K562 (cell line): ENCODE measurements around the gene PEAR1. TPM values are rescaled to one million over a fixed set of nuclear protein-coding genes. Genes with fewer than 3 reads are reported as not detected.
A peak's percentile ranks its signal among the peaks of the same experiment; 100 is the strongest.

Experiments
- ATAC-seq: fragments of 200-7000 bp; cut with Tn5 transposase; 3 replicates; pipeline ENCODE4 v1.9.1; 2020; ENCODE audit warnings: moderate library complexity
- BruUV-seq: library from RNA; stranded (reverse); fragments of 400-500 nt; replicated peaks from 2 replicates; lab custom pipeline; 2021; lab: Mats Ljungman, UMichigan
- CTCF ChIA-PET: fragments of 300-600 bp; formaldehyde crosslinking; extraction: SDS; loops from one replicate; lab custom pipeline; 2021; ENCODE audit warnings: low intra/inter-chr PET ratio; lab: Yijun Ruan, JAX
- POLR2A ChIA-PET: fragments of 300-600, 350-650 bp; sonication (Branson Sonifier 250); formaldehyde crosslinking; extraction: SDS; loops from one replicate; lab custom pipeline; 2021; ENCODE audit warnings: antibody characterized with exemption, inconsistent platforms; lab: Yijun Ruan, JAX
- DNase-seq, 4 experiments: peaks; one replicate each; pipeline versions ENCODE4 v3.0.0 to v3.0.0-alpha.2; 2011 to 2018; ENCODE audit warnings: low spot score in 3 of 4, mixed read lengths in 3 of 4; ENCODE audit errors: extremely low read depth in 1 of 4
- FAIRE-seq: peaks from 2 replicates; lab custom pipeline; 2011; peaks lifted over from hg19 to GRCh38; lab: Jason Lieb, UNC
- H2AFZ ChIP-seq: 2 replicates; pipeline ENCODE4 v1.6.0; 2011; ENCODE audit warnings: low read depth, low read length, control low read depth, inconsistent platforms
- H3K27ac ChIP-seq: fragments of 200-600 bp; 3 replicates; pipeline ENCODE4 v1.8.0; 2011; ENCODE audit warnings: low read depth, mild to moderate bottlenecking, control low read depth, inconsistent platforms, low read length, moderate library complexity, mixed read lengths; ENCODE audit errors: extremely low read depth
- H3K27me3 ChIP-seq, 2 experiments: fragments of 300-600 bp in 1 of 2; 2 replicates in 1 of 2; 3 replicates in 1 of 2; pipeline versions ENCODE4 v1.6.0 to v1.8.0; 2011; ENCODE audit warnings: inconsistent platforms in 2 of 2, low read length in 2 of 2, mild to moderate bottlenecking in 1 of 2, mixed read lengths in 1 of 2, moderate library complexity in 1 of 2; ENCODE audit not compliant: control insufficient read depth in 2 of 2, insufficient read depth in 2 of 2
- H3K36me3 ChIP-seq: fragments of 300-600 bp; 3 replicates; pipeline ENCODE4 v1.8.0; 2011; ENCODE audit warnings: mild to moderate bottlenecking, low read length, inconsistent platforms; ENCODE audit not compliant: control insufficient read depth, insufficient read depth
- H3K4me1 ChIP-seq, 2 experiments: fragments of 200-600 bp in 1 of 2; replicated peaks in 1 of 2; 2 replicates in 1 of 2; 3 replicates in 1 of 2; pipeline versions ENCODE4 v1.5.1 to v1.8.0; 2011; ENCODE audit warnings: inconsistent platforms in 2 of 2, low read length in 2 of 2, mild to moderate bottlenecking in 1 of 2, mixed read lengths in 1 of 2, moderate library complexity in 1 of 2; ENCODE audit not compliant: control insufficient read depth in 2 of 2, insufficient read depth in 2 of 2
- H3K4me2 ChIP-seq: 2 replicates; pipeline ENCODE4 v1.6.1; 2011; ENCODE audit warnings: low read length, control low read depth, inconsistent platforms, mixed read lengths; ENCODE audit not compliant: insufficient read depth
- H3K4me3 ChIP-seq: fragments of 200-600 bp; sonication (generic), shearing (Covaris generic); 2 replicates; pipeline ENCODE4 v1.5.1; 2016; ENCODE audit warnings: control low read depth, inconsistent platforms
- H3K79me2 ChIP-seq: fragments of 200-600 bp; 3 replicates; pipeline ENCODE4 v1.8.0; 2011; ENCODE audit warnings: low read length, inconsistent platforms; ENCODE audit not compliant: control insufficient read depth, insufficient read depth
- H3K9ac ChIP-seq, 2 experiments: 2 replicates each; pipeline versions ENCODE4 v1.6.0 to v1.6.1; 2011; ENCODE audit warnings: low read depth in 2 of 2, low read length in 2 of 2, control low read depth in 1 of 2, inconsistent platforms in 1 of 2, mild to moderate bottlenecking in 1 of 2, mixed read lengths in 1 of 2; ENCODE audit not compliant: insufficient read depth in 1 of 2
- H3K9me1 ChIP-seq: one replicate; pipeline ENCODE4 v1.6.0; 2011; ENCODE audit warnings: inconsistent platforms, mild to moderate bottlenecking, low read length, moderate library complexity; ENCODE audit not compliant: control insufficient read depth, insufficient read depth
- H3K9me3 ChIP-seq: replicated peaks from 2 replicates; pipeline ENCODE4 v1.5.1; 2011; ENCODE audit warnings: low read depth, low read length, inconsistent platforms; ENCODE audit not compliant: control insufficient read depth, insufficient read depth
- H4K20me1 ChIP-seq: replicated peaks from 2 replicates; pipeline ENCODE4 v1.6.1; 2011; ENCODE audit warnings: low read length, inconsistent platforms, mixed read lengths; ENCODE audit not compliant: control insufficient read depth, insufficient read depth
- ARNT ChIP-seq, 2 experiments: fragments of 450-650 bp; IDR thresholded peaks; 2 replicates each; pipeline ENCODE4 v1.6.1; 2016; ENCODE audit warnings: mild to moderate bottlenecking in 1 of 2
- CBFB ChIP-seq: sonication (generic); formaldehyde crosslinking; IDR thresholded peaks from 2 replicates; pipeline ENCODE4 v1.4.0; 2020; ENCODE audit warnings: mild to moderate bottlenecking, missing genetic modification reagents
- CBX3 ChIP-seq, 2 experiments: IDR thresholded peaks; 1 replicate in 1 of 2; 2 replicates in 1 of 2; pipeline ENCODE4 v1.6.1; 2012; ENCODE audit warnings: inconsistent platforms in 2 of 2, low read length in 2 of 2, borderline replicate concordance in 1 of 2, control low read depth in 1 of 2
- HDGF ChIP-seq: fragments of 450-650 bp; IDR thresholded peaks from 2 replicates; pipeline ENCODE4 v1.6.1; 2016
- HMGN3 ChIP-seq: IDR thresholded peaks from 2 replicates; pipeline ENCODE4 v1.6.1; 2011; ENCODE audit warnings: borderline replicate concordance, low read depth, mild to moderate bottlenecking, mixed read lengths, low read length; ENCODE audit not compliant: insufficient read length; ENCODE audit errors: extremely low read depth
- MAZ ChIP-seq, 2 experiments: fragments of 450-650 bp in 1 of 2; sonication (generic) in 1 of 2; formaldehyde crosslinking; IDR thresholded peaks in 1 of 2; conservative IDR thresholded peaks in 1 of 2; 2 replicates each; pipeline versions ENCODE4 v1.4.0 to v1.5.0; 2020; ENCODE audit warnings: mild to moderate bottlenecking in 1 of 2, missing genetic modification reagents in 1 of 2
- MNT ChIP-seq, 2 experiments: fragments of 450-650 bp; conservative IDR thresholded peaks; 2 replicates each; pipeline ENCODE4 v1.6.1; 2017; ENCODE audit warnings: mild to moderate bottlenecking in 2 of 2, moderate library complexity in 2 of 2
- NFIC ChIP-seq: fragments of 450-650 bp; IDR thresholded peaks from 2 replicates; pipeline ENCODE4 v1.6.1; 2017; ENCODE audit warnings: mild to moderate bottlenecking, inconsistent platforms
- RCOR1 ChIP-seq, 2 experiments: IDR thresholded peaks; 2 replicates each; pipeline ENCODE4 v1.6.1; 2012; ENCODE audit warnings: low read depth in 2 of 2, low read length in 2 of 2, borderline replicate concordance in 1 of 2, improper control_type of control experiment in 1 of 2
- TBL1XR1 ChIP-seq, 2 experiments: IDR thresholded peaks; 2 replicates each; pipeline ENCODE4 v1.6.1; 2012; ENCODE audit warnings: improper control_type of control experiment in 2 of 2, low read length in 2 of 2, mild to moderate bottlenecking in 1 of 2
- ZBTB1 ChIP-seq: sonication (generic); formaldehyde crosslinking; IDR thresholded peaks from 2 replicates; pipeline ENCODE4 v1.8.1; 2023; ENCODE audit warnings: missing genetic modification reagents, low read depth, mild to moderate bottlenecking, borderline replicate concordance
- ZBTB8A ChIP-seq: fragments of 450-650 bp; IDR thresholded peaks from 2 replicates; pipeline ENCODE4 v1.6.1; 2018; ENCODE audit warnings: mild to moderate bottlenecking, moderate library complexity; ENCODE audit not compliant: partially characterized antibody
- ZNF140 ChIP-seq: fragments of 250-450 bp; sonication (Bioruptor Pico); IDR thresholded peaks from 2 replicates; pipeline ENCODE4 v1.8.0; 2021; ENCODE audit warnings: moderate library complexity, mild to moderate bottlenecking, inconsistent platforms
- ZNF384 ChIP-seq: IDR thresholded peaks from 2 replicates; pipeline ENCODE4 v1.6.1; 2012; ENCODE audit warnings: low read depth, low read length, improper control_type of control experiment
- WGBS: fragments of 100-300 bp; shearing (Covaris generic); methylation state at CpG from one replicate; pipeline ENCODE4 v1.1.6; 2016; ENCODE audit warnings: low coverage, mixed read lengths; ENCODE audit not compliant: insufficient coverage; ENCODE audit errors: missing lambda C conversion rate; 5-methylcytosine and 5-hydroxymethylcytosine counted together
- in situ Hi-C: fragments of 300-500 bp; cut with MboI; formaldehyde crosslinking; loops from 4 replicates; pipeline ENCODE4 v1.15.0; 2018; ENCODE audit warnings: inconsistent platforms, mixed read lengths
- intact Hi-C: fragments of 100-400 bp; cut with micrococcal nuclease; formaldehyde crosslinking; loops from 2 replicates; pipeline ENCODE4 v1.14.2; 2022
- polyA plus RNA-seq, 8 experiments: library from polyadenylated mRNA; depleted of rRNA in 4 of 8; stranded (reverse) in 5 of 8; unstranded in 3 of 8; fragments of >200 nt; fragmentation: Nextera tagmentation in 2 of 8; fragmentation: Illumina TruSeq in 1 of 8; extraction: Ambion mirVana in 2 of 8; extraction: Trizol in 1 of 8; gene quantifications; 2 replicates each; pipeline versions ENCODE4 v1.2.1 to v1.2.3, GENCODE V29; 2011 to 2014; ENCODE audit warnings: inconsistent platforms in 1 of 8, missing spikeins in 1 of 8
- total RNA-seq, 7 experiments: library from RNA; depleted of rRNA in 6 of 7; stranded (reverse); fragments of >200 nt in 6 of 7; fragmentation: Illumina TruSeq in 2 of 7; extraction: Trizol in 2 of 7; gene quantifications; 2 replicates each; pipeline versions ENCODE4 v1.2.1 to v1.2.3, GENCODE V29; 2011 to 2021; ENCODE audit warnings: low replicate concordance in 1 of 7
- TF ChIP-seq, protein P1 (sequence below), 2 experiments: fragments of 250-450 bp in 1 of 2; fragments of 450-650 bp in 1 of 2; sonication (Bioruptor Pico) in 1 of 2; IDR thresholded peaks; 2 replicates each; pipeline versions ENCODE4 v1.6.1 to v1.8.0; 2016 to 2021; ENCODE audit warnings: mild to moderate bottlenecking in 2 of 2, moderate library complexity in 2 of 2, missing compliant biosample characterization in 1 of 2, missing genetic modification characterization in 1 of 2
- TF ChIP-seq, protein P2 (sequence below): sonication (generic); formaldehyde crosslinking; IDR thresholded peaks from 2 replicates; pipeline ENCODE4 v1.9.0; 2022; ENCODE audit warnings: mild to moderate bottlenecking, missing genetic modification reagents

PEAR1 gene
- total and polyA plus RNA-seq, 9 of the 15 experiments (the other 6 are each of a cell fraction or from before 2014, with no cell fraction given): 0.87 to 13.9 (median 6.1) TPM

DNA sequence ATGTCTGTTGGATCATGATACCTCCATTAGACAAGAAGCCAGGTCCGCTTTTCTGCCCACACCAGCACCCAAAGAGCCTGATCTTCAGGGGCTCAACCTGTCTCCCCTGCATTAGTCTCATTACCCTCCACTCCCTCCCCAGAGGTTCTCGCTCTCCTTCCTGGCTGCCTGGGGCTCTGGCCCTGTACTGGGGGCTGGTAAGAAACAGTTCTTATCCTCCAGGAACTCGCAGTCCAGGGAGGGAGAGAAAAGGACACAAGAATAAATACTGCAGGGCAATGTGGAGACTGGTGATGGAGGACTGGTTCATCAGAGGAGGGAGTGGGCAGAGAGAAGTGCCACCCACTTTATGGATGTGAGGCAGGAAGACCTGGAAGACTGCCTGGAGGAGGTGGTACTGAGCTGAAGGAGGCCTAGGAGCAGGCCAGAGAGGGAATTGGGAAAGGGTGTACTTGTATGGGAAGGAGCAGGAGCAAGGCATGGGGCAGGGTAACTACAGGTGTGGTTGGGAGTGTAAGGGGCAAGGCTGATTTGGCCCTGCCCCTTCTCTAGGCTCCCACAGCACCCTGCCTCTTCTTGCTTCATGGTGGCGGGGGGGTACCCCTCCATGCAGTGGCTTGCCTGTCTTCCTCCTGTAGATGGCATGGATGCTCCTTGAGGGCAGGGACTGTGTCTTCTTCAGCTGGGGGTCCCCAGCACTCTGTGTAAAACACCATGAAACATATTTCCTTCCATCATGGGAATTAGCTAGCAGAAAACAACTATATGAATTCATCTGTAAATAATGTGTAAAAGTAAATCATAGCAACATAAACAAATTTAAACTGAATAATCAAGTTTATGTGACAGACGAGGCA lies 31.9 kb downstream of the PEAR1 start (continued):
- TF ChIP-seq RCOR1 (IDR thresholded peaks at IDR 0.05; ENCODE audit: borderline replicate concordance in 1 of 2, low read depth in 2 of 2, low read length in 2 of 2): 0 out of 4 replicates have a peak, but pooled peaks of 1 of the 2 experiments have one; percentile 9
- TF ChIP-seq ARNT (IDR thresholded peaks at IDR 0.05): no peak
- no peak for TF ChIP-seq ZNF140
- no peak for TF ChIP-seq ZBTB8A
- 0 out of 2 replicates have a peak, but pooled peaks have one; percentile 25 for TF ChIP-seq HDGF
- no peak for TF ChIP-seq TBL1XR1 (IDR thresholded peaks at IDR 0.05; ENCODE audit: low read length in 2 of 2)
- TF ChIP-seq, all 486 proteins: peak for 13

- in situ Hi-C loops (loop anchor here (5.0 kb wide), 1 partner anchor 34 kb away; the partner anchor contains the start of gene PEAR1), intact Hi-C loops (loop anchor here (5.0 kb wide), 2 partner anchors 46 to 231 kb away; no protein-coding TSS in a partner anchor)
- FAIRE-seq (peak; percentile 87), ATAC-seq (peak; percentile 27), DNase-seq (peak; percentile 43 to 76 (median 53))
- H3K36me3 ChIP-seq: no peaks in the 10 kb centered on the region
- no peaks in the 10 kb centered on the region for H3K9me1 ChIP-seq
- no TSS peak for BruUV-seq
- peaks cover 24 to 33% of the 10 kb centered on the region in 2 experiments for H3K4me1 ChIP-seq
- peaks cover 8 to 13% of the 10 kb centered on the region in 2 experiments; a peak in 3 of 5 replicates for H3K27me3 ChIP-seq
- H3K4me3 ChIP-seq: no peak overlapping the region
- H2AFZ ChIP-seq: peak overlapping the region; percentile 20
- ChIA-PET POLR2A (interaction anchor here (1.0 kb wide), 1 partner anchor 15 kb away, joined by 3 read pairs; no protein-coding TSS in a partner anchor), CTCF (interaction anchor here (0.6 kb wide), 1 partner anchor 311 kb away, joined by 3 read pairs; no protein-coding TSS in a partner anchor)
- peak overlapping the region in 1 of 2 experiments; percentile 37; a peak in 1 of 4 replicates for H3K9ac ChIP-seq
- H3K9me3 ChIP-seq: no peaks in the 10 kb centered on the region
- H3K27ac ChIP-seq: peak overlapping the region; percentile 1; the same call in 1 of the 3 replicates
- H4K20me1 ChIP-seq: no peaks in the 10 kb centered on the region
- H3K4me2 ChIP-seq: no peak overlapping the region
- WGBS: 50% methylated on average over 3 of the region's 3 CpGs
- H3K79me2 ChIP-seq: no peaks in the 10 kb centered on the region
- TF ChIP-seq, protein P1, sequence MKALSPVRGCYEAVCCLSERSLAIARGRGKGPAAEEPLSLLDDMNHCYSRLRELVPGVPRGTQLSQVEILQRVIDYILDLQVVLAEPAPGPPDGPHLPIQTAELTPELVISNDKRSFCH (CRISPR knock-in tag; IDR thresholded peaks at IDR 0.05): no peak
- TF ChIP-seq, protein P1 (tag; IDR thresholded peaks at IDR 0.05): no peak
- TF ChIP-seq ZNF384 (0 out of 2 replicates have a peak, but pooled peaks have one; percentile 40), MNT (conservative IDR thresholded peaks at IDR 0.05) (0 out of 4 replicates have a peak, but pooled peaks of 1 of the 2 experiments have one; percentile 31), HMGN3 (no peak), MAZ (CRISPR knock-in tag; conservative IDR thresholded peaks at IDR 0.05 in 1 of 2, IDR thresholded peaks at IDR 0.05 in 1 of 2) (0 out of 4 replicates have a peak, but pooled peaks of 1 of the 2 experiments have one; percentile 15), CBX3 (IDR thresholded peaks at IDR 0.05; ENCODE audit: borderline replicate concordance in 1 of 2, low read length in 2 of 2) (peak in 1 of 2 experiments; percentile 47; a peak in 1 of 3 replicates), ZBTB1 (CRISPR knock-in tag) (peak; percentile 93), NFIC (peak; percentile 88), CBFB (CRISPR knock-in tag) (peak; percentile 80; the same call in 1 of the 2 replicates)
- TF ChIP-seq, protein P2, sequence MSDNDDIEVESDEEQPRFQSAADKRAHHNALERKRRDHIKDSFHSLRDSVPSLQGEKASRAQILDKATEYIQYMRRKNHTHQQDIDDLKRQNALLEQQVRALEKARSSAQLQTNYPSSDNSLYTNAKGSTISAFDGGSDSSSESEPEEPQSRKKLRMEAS (CRISPR knock-in tag): peak; percentile 53
These were observed 32.7 kb downstream of the PEAR1 start for GRCh38 chr1:156926175-156926574.
